T-helper 2 cell (primary cell): Measurements from ENCODE around the gene AP3S2.
A peak's percentile ranks its signal among the peaks of the same experiment; 100 is the strongest.
"Not testable (repeated sequence)": the region's sequence is repeated elsewhere in the genome, so short reads cannot be mapped to it uniquely, and the experiment has no call there.

ENCODE experiments used
- DNase-seq, 5 experiments: peaks; one replicate each; pipeline versions ENCODE4 v3.0.0 to v3.0.0-alpha.2; 2012 to 2022

AP3S2 gene

DNA sequence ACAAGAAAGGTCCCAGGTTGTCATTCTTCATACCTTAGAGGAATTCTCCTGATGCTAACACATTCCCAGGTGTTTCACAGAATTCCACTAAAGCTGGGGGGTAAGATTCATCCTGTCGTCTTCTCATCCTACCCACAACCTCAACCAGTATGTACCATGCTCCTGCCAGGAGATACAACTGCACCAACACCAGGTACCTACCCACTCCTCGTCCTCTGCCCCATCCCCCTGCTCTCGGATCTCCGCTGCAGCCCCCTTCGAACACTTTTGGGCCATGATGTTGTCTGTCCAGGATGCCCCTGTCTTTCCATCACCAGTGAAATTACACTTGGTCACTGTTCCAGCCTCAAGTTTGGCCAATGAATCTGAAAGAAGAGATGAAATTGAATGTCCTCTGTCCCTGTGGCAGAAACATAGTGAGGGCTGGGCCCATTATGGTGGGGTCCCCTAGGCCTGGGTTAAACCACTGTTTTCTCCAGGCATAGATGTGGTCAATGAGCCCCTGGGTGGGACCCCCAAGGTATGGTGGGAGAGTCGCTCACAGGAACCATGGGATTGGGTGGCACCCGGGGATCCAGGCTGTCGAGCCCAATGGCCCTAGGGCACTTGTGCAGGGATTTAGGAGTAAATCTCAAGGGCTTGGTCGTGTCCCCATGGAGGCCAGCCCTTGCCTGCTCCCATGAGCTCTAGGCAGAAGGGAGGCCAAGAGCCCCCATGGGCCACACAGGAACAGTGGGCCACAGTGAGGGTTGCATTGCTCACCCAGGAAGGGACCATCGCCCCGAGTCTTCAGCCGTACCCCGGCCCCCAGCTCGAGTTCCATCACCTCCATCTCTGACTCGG is 9.4 kb upstream of the AP3S2 start:
- DNase-seq = no peak

DNA sequence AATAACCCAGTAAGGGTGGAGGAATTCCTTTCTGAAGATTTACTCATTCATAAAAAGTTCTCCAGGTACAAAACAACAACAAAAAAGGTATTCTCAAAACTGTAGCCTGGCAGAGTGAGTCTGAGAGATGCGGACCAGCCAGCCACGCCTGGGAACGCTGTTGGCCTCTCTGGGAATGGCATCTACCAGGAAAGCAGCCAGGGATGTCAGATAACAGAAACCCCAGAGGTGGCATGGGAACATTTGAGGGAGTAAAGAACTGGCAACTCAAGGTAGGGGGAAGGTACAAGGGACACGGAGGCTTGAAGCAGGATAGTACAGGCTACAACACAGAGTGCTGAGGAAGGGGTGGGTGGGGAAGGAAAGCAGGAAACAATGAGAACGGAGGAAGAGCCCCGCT is 7.1 kb upstream of the AP3S2 start:
- DNase-seq = no peak

DNA sequence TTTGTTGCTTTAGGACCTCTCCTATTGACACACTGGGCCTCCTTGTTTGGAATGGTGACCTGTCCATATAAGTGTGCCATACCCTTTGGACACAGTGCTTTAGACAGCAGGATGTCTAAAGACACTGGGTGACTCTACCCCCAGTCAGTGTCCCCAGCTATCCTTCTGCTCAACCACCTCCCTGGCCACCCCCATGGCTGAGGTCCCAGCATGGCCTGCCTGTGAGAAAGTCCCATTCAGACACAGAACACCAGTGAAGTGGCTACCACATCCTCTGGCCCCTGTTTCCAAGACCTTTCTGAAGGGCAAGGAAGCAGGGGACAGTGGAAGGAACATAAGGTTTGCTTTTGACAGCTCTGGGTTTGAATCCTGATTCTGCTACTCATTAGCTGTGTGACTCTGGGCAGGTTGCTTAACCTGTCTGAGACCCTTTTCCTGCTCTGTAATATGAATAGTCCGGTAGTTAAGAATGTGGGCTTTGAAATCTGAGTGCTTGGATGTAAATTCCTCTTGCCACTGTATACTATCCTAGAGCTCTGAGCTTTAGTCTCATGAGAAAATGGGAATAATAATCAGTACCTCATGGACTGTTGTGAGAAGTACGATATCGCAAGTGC is 6.3 kb upstream of the AP3S2 start:
- no peak for DNase-seq

DNA sequence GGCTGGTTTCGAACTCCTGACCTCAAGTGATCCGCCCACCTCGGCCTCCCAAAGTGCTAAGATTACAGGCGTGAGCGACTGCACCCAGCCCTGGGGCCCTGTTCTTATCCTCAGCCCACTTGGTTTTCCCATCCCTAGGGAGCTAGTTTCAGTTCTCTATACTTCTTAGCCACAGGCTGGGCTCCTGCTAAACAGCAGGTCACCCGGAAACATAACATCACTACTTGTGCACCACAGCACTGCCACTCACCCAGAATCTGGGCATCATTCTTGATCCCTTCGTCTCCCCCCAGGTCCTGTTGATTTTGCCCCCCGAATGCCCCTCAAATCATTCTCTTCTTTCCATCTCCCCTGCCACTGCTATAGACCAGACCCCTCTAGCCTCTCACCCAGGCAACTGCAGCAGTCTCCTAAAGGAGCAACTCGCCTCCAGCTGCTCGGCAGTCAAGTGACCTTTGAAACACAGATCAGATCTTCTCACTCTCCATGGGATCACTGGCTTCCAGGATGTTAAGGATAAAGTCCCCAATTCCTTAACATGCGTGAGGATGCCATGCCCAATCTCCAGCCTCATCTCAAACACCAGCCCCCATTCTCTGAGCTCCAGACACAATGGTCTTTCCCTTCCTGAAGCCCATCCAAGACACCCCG is 5.6 kb upstream of the AP3S2 start:
- DNase-seq = no peak

DNA sequence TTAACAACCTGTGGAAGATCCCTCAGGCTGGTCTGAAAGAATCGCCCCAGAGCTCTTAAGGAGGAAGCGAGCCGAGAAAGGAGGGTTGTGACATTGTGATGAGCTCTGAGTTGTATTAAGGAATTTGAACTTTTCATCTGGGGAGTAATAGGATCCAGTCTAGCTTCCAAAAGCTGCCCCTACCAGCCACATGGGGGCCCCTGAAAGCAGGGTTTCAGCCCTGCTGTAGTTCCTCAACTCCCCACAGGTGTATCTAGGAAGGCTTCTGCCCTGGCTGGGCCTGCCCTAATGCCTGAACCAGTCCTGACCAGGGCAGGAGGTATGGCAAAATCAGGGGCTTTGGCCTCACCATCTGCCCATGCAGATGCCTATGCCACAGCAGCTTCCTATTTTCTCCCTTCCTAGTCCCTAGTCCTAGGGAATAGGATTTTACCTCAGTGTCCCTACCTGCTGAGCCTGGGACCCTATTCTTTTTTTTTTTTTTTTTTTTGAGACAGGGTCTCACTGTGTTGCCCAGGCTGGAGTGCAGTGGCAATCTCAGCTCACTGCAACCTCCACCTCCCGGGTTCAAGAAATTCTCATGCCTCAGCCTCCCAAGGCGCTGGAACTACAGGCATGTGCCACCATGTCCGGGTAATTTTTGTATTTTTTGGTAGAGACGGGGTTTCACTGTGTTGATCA is 5.0 kb upstream of the AP3S2 start:
- DNase-seq = peak in 4 of 5 experiments; percentile 8 to 72 (median 21)

DNA sequence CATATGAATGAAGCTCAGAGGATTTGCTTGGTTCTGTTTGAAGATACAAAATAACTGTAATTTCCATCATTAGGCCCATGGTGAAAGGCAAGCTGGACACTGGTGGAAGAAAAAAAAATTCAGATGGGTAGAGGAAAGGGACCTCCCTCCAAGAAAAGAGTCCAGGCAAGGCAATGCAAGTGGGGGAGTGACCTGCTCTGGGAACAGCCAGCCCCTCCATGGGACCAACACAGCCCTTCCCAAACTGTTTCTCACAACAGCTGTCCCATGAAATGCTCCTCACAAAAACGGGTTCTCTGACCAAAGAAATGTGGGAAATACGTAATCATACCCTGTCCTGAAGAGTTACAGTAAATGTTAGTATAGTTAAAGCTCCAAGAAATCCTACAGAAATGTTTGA is 4.4 kb upstream of the AP3S2 start:
- DNase-seq = no peak

DNA sequence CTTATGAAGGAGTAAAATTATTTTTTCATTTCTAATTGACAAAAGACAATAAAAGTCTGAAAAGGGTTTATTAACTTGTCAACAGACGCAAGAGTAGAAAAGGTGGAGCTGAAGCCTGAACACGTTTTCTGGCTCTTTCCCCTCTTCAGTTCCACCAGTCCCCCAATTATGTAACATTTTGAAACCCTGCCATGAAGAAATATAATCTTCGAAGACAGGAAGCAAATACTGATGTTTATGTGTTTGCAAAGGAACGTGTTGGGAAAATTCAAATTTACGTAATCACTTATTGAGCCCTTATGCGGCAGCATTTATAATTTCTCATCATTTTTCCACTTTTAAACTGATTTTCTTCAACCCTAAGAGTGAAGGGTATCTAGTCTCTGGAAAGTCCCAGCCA is 767 bp downstream of the AP3S2 start:
- no peak for DNase-seq

DNA sequence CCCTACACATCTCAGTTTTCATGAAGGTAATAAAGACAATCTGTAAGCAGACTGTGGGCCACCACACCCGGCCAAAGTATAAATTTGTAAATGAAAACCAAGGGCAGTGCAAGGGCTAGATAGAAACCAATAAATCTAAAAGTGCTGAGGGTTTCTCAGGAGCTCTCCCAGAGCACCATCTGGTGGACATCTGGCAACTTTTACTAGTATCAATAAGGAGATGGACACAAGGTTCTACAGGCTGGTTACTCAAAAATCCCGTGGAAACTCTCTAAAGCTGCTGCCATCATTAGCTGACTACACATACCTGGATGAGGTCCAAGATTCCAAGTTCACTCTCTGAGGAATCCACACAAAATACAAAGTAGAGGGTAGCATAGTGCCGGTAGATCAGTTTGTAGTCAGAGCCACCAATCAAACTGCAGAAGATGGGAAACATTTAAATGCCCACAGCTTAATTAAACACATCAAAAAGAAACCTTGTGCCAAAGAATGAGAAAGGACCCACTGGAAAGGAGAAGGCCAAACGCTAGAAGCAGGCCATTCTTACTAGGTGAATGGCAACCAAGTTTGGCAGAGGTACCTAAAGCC is 5.5 kb downstream of the AP3S2 start:
- DNase-seq = peak in 1 of 5 experiments; percentile 23

DNA sequence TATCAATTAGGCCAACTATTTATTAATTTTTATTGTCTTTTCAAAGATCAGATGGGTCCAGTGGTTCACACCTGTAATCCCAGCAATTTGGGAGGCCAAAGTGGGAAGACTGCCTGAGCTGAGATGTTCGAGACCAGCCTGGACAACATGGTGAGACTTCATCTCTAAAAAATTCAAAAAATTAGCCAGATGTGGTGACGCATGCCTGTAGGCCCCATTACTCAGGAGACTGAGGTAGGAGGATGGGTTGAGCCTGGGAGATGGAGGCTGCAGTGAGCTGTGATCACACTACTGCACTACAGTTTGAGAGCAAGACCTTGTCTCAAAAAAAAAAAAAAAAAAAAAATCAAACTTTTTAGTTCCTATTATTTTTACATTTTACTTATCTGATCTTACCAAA is 8.2 kb downstream of the AP3S2 start:
- no peak for DNase-seq

DNA sequence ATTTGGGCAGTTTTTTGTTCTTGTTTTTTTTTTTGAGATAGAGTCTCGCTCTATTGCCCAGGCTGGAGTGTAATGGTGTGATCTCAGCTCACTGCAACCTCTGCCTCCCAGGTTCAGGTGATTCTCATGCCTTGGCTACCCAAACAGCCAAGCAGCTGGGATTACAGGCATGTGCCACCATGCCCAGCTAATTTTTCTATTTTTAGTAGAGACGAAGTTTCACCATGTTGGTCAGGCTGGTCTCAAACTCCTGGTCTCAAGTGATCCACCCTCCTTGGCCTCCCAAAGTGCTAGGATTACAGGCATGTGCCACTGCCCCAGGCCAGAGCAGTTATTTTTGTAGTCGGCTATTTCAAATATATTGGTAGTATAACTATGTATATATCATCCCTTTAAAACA is 8.6 kb downstream of the AP3S2 start:
- not testable (repeated sequence) for DNase-seq

DNA sequence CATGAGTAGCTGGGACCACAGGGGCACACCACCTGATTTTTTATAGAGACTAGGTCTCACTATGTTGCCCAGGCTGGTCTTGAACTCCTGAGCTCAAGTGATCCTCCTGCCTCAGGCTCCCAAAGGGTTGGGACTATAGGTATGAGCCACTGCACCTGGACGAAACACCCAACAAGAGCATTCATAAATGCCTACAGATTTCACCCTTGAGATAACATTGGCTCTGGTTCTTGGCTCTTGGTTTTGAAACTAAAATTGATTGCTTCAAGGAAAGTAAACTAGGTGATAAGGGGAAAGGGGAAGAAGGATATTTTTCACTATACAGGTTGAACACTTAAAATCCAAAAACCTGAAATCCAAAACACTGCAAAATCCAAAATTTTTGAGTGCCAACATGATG is 10.3 kb downstream of the AP3S2 start:
- no peak for DNase-seq

DNA sequence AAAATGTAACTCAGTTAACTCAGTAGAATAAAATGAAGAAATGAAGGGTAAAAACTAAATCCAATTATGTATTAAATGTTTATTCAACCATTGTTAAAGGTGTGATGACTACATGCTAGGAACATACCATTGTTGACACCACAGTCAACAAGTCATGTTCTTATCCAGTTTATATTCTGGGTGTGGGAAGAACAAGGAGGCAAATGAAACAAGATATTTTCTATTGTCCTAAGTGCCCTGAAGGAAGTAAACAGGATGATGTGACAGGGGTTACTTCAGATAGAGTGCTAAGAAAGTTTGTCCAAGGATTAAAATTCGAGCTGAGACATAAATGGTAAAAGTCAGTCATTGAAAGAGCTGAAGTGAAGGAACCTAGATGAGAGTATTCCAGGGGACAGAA is 13.1 kb downstream of the AP3S2 start:
- no peak for DNase-seq

DNA sequence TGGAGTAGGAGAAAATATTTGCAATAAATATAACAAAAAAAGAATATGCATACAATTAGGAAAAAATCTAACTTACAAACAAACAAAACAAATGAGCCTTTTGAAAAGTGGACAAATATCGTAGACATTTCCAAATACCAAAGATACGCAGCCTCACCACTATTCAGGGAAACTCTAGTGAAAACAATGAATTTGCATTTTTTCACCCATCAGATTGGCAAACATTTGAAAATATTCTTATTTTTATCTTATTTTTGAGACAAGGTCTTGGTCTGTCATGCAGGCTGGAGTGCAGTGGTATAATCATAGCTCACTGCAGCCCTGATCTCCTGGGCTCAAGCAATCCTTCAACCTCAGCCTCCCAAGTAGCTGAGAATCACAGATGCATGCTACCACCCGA is 15.5 kb downstream of the AP3S2 start:
- no peak for DNase-seq

DNA sequence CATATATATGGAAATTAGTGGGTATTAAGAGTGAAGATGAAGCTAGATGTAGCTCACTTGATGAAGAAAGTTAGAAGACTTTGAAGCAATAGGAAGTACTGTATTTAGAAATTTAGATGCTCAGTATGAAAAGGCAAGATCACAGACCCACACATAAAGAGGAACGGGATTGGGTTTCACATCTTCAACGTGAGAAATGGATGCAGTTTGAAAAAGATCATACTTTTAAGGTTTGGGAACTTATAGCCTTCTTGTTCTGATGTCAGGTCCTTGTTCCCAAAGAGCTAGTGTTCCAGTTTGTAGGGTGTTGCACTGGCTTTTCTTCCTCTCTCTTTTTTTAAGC is 16.7 kb downstream of the AP3S2 start:
- DNase-seq = no peak

DNA sequence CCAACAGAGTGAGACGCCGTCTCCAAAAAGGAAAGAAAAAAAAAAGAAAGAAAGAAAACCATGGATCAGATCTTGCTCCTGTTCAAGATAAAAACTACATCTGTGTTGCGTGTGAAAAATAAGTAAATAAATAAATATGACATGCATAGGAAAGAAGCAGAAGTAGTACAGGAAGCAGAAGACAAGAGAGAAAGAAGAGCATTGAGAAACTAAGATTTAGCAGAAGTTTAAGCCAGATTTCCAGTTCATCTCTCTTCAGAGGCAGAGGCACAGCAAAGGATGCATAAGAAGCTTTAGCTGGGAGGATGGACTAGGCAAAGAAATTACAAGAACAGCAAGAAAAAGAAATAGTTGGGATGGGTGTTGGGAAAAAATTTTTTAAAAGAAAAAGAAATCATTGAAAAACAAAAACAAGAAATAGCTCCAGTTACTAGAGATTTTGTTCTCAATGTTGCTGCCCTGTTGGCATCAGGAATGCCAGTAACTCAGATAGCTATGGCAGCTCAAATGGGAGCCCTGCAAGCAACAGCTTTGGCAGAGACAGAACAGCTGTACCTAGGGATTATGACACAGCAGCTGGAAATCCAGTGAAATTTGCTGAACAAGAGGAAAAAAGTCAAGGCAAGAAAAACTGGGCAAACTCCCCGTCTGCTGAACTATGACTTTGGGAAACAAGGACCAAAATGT is 17.3 kb downstream of the AP3S2 start:
- no peak for DNase-seq

DNA sequence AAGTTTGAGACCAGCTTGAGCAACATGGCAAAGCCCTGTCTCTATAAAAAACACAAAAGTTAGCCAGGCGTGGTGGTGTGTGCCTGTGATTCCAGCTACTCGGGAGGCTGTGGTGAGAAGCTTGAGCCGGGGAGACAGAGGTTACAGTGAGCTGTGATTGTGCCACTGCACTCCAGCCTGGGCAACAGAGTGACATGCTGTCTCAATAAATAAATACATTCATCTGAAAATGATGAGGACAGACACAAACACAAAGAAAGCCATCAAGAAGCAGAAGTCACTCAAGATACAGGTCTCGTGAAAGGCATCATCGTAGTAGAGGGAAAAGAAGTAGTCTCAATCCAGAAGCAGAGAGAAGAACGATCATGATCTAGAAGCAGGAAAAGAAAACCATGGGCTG is 18.1 kb downstream of the AP3S2 start:
- DNase-seq = no peak

DNA sequence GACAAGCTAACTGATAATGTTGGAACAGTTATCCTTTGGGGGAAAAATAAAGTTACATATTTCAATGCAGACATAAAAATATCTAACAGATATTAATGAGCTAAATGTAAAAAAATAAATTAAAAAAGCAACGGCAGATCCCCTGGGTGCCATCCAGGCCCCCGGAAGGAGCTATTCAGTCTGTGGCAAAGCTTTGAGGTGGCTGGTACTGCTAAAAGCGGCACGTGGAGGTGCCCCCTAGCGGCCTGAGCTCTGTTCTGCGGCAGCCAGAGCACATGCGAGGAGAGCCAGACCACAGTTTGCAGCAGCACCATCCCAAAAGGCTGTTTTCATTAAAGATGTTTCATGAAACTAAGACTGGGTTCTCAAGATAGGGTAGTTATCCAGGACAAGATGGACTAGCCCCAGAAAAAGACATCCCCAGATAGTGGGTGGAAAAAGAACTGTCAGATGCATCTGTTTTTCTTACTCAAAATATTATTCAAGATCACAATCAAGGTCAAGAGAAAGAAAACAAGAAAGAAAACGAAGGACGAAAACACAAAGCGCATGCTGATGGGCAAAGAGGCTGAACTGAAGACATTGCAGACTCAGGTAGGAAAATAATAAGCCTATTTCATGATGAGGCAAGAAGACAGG is 18.7 kb downstream of the AP3S2 start:
- peak; percentile 43 to 84 (median 67) for DNase-seq

DNA sequence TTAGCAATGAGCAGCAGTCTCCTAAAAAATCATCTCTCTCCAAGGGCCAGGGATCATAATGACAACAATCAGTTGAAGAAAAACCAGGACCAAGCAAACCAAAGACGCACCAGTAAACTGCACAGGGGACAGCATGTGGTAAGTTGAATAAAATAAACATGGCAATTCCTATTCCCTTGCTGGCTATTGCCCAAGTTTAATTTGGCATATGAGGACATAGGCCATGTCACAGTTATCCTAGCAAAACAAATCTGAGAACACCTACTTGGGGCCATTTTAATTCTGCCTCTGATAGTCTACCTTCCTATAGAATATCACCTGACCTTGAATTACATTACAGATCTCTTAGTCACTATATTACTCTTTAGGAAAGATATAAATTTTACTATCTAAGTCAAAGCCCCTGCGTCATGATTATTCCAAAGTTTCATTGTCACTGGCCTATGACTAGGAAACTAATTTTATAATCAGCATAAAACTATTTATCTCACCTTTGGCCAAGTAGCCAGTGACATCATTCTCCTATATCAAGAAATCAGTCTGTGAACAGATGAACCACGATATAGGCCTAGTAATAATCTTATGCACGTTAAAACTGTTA is 23.0 kb downstream of the AP3S2 start:
- no peak for DNase-seq

DNA sequence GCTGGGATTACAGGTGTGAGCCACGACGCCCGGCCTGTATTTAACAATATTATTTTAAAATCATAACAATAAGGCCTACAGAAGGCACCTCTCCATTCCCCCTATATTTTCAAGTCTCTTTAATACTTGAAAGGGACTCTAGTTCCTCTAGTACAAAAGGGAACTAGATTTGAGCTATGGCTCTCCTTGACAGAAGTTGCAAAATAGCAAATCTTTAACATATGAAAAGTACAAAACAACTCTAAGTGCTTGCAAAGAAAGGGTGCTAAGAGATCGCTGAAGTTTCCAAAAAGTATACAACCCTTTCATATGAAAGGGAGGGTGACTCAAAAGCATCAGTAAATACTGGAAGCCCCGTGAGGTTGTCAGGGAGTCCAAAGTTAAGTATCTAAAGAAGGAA is 23.8 kb downstream of the AP3S2 start:
- DNase-seq = no peak

DNA sequence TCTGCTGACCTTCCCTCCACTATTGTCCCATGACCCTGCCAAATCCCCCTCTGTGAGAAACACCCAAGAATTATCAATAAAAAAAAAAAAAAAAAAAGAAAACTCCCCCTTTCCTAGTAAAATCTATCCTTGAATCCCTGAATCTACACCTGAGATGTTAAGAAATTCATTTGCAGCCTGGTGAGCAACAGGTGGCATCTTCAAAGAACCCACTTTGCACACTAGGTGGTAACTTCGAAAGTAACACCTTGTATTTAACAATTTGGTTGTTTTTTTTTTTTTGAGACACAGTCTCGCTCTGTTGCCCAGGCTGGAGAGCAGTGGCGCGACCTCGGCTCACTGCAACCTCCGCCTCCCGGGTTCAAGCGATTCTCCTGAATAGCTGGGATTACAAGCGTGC is 24.3 kb downstream of the AP3S2 start:
- not testable (repeated sequence) for DNase-seq

DNA sequence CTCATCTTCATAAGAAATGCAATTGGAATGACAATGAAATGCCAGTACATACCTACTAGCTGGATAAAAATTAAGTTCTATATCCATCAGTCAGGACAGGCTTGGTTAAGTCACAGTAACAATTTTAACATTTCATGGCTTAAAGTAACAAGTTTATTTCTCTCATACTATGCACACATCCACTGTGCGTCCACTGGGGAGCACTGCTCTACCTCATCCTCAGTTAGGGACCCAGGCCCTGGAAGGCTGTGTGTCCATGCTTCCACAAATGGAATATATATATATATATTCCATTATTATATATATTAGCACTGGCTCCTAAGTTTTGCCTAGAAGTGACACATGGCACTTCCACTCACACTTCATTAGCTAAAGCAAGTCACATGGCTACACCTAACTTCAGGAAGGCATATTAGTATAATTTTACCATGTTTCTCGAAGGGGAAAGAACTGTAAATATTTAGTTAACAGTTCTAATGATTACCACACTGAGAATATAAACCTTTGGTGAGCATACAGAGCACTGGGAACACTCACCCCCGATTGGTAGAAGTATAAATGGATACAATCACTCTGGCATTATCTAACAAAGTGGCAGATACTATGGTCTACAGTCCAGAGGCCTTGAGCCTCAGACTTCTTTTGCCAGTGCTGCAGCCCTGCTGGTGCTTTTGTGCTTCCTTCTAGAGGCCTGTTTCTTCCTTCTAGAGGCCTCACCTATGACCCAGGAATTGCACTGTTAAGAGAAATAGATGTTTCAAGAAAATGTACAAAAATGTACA is 28.6 kb downstream of the AP3S2 start:
- no peak for DNase-seq
